ENCODE measurements around the gene RRP1. TPM values are rescaled to one million over a fixed set of nuclear protein-coding genes. Genes with fewer than 3 reads are reported as not detected.

RRP1 gene
- polyA plus RNA-seq, 1 of the 3 experiments (the other 2 are of a cell fraction) = 22.7 TPM

- Histone ChIP-seq H2AFZ (ENCODE audit: low read depth) (no peak overlapping the region), H4K20me1 (ENCODE audit: insufficient read depth) (no peaks in the 10 kb centered on the region), H3K79me2 (ENCODE audit: insufficient read depth) (no peaks in the 10 kb centered on the region), H3K4me2 (no peak overlapping the region), H3F3A (replicated peaks; ENCODE audit: insufficient read depth) (no peaks in the 10 kb centered on the region), H3K27me3 (ENCODE audit: insufficient read depth) (no peaks in the 10 kb centered on the region), H3K9me2 (no peaks in the 10 kb centered on the region), H3K36me3 (replicated peaks in 1 of 2; ENCODE audit: control insufficient read depth in 1 of 2, insufficient read depth in 2 of 2, low read length in 1 of 2) (peaks cover 0 to 63% of the 10 kb centered on the region in 2 experiments), H3K9me3 (no peaks in the 10 kb centered on the region), H3K4me1 (ENCODE audit: control insufficient read depth in 1 of 2, insufficient read depth in 2 of 2, low read depth in 1 of 2, low read length in 1 of 2) (no peaks in the 10 kb centered on the region), H3K9ac (no peak overlapping the region), H3K27ac (ENCODE audit: low read depth in 2 of 2, low read length in 1 of 2) (no peak overlapping the region), H3K4me3 (ENCODE audit: low read depth in 2 of 2, low read length in 1 of 2) (no peak overlapping the region)
- no peak for TF ChIP-seq NFIC (IDR thresholded peaks at IDR 0.05; ENCODE audit: borderline replicate concordance)
- no peak for TF ChIP-seq NRF1 (IDR thresholded peaks at IDR 0.05; ENCODE audit: low read depth, low read length)
- TF ChIP-seq, protein P1, sequence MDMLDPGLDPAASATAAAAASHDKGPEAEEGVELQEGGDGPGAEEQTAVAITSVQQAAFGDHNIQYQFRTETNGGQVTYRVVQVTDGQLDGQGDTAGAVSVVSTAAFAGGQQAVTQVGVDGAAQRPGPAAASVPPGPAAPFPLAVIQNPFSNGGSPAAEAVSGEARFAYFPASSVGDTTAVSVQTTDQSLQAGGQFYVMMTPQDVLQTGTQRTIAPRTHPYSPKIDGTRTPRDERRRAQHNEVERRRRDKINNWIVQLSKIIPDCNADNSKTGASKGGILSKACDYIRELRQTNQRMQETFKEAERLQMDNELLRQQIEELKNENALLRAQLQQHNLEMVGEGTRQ (IDR thresholded peaks at IDR 0.05; ENCODE audit: borderline replicate concordance, low read depth, low read length) = no peak
- no peak for TF ChIP-seq EP300 (IDR thresholded peaks at IDR 0.05; ENCODE audit: borderline replicate concordance in 1 of 2, low read depth in 1 of 2, low read length in 1 of 2)
- no peak for TF ChIP-seq SMC3 (IDR thresholded peaks at IDR 0.05; ENCODE audit: low read depth, low read length)
- TF ChIP-seq RFX5 (IDR thresholded peaks at IDR 0.05; ENCODE audit: low read length) = no peak
- TF ChIP-seq MAX (IDR thresholded peaks at IDR 0.05; ENCODE audit: low read depth) = no peak
- TF ChIP-seq RXRA (IDR thresholded peaks at IDR 0.05; ENCODE audit: borderline replicate concordance, low read depth) = no peak
- TF ChIP-seq RAD21 (IDR thresholded peaks at IDR 0.05; ENCODE audit: low read length) = no peak
- no peak for DNase-seq
- CTCF ChIA-PET = interaction anchor here (1.1 kb wide), 1 partner anchor 13 kb away, joined by 3 read pairs; no protein-coding TSS in a partner anchor
- POLR2A ChIA-PET = no interaction called here
- 92% methylated on average over 13 of the region's 14 CpGs for WGBS (ENCODE audit: low lambda C conversion rate)
These were observed 13.4 kb downstream of the RRP1 start for GRCh38 chr21:43802713-43803313.

GRCh38 chr21:43803558-43804300, 14.4 kb downstream of the RRP1 start:
- POLR2A ChIA-PET = no interaction called here
- no peak for TF ChIP-seq SIN3A (IDR thresholded peaks at IDR 0.05; ENCODE audit: borderline replicate concordance, low read depth, low read length)
- TF ChIP-seq RCOR1 (IDR thresholded peaks at IDR 0.05; ENCODE audit: low read length) = no peak
- no peak for TF ChIP-seq RXRA (IDR thresholded peaks at IDR 0.05; ENCODE audit: borderline replicate concordance, low read depth)
- TF ChIP-seq GATA2 (CRISPR knock-in tag; IDR thresholded peaks at IDR 0.05) = no peak
- no peak for TF ChIP-seq CHD2 (IDR thresholded peaks at IDR 0.05; ENCODE audit: low read length, partially characterized antibody)
- TF ChIP-seq EZH2phosphoT487 (IDR thresholded peaks at IDR 0.05; ENCODE audit: borderline replicate concordance, low read depth) = no peak
- TF ChIP-seq CTCF (IDR thresholded peaks at IDR 0.05) = no peak
- no peaks in the 10 kb centered on the region for H3F3A ChIP-seq (replicated peaks; ENCODE audit: insufficient read depth)
- H3K27ac ChIP-seq (ENCODE audit: low read depth in 2 of 2, low read length in 1 of 2) = no peak overlapping the region
- H3K9me3 ChIP-seq = no peaks in the 10 kb centered on the region
- no peak overlapping the region for H3K4me3 ChIP-seq (ENCODE audit: low read depth in 2 of 2, low read length in 1 of 2)
- no peak overlapping the region for H3K4me2 ChIP-seq
- no peaks in the 10 kb centered on the region for H4K20me1 ChIP-seq (ENCODE audit: insufficient read depth)
- H3K4me1 ChIP-seq (ENCODE audit: control insufficient read depth in 1 of 2, insufficient read depth in 2 of 2, low read depth in 1 of 2, low read length in 1 of 2) = no peaks in the 10 kb centered on the region
- H3K36me3 ChIP-seq (replicated peaks in 1 of 2; ENCODE audit: control insufficient read depth in 1 of 2, insufficient read depth in 2 of 2, low read length in 1 of 2) = peaks cover 0 to 55% of the 10 kb centered on the region in 2 experiments
- no peaks in the 10 kb centered on the region for H3K9me2 ChIP-seq
- WGBS (ENCODE audit: low lambda C conversion rate) = 94% methylated on average over 25 of the region's 33 CpGs
- CTCF ChIA-PET = interaction anchor here (1.1 kb wide), 1 partner anchor 14 kb away, joined by 3 read pairs; no protein-coding TSS in a partner anchor
- no peak overlapping the region for H3K9ac ChIP-seq
- H2AFZ ChIP-seq (ENCODE audit: low read depth) = no peak overlapping the region
- DNase-seq = no peak
- H3K27me3 ChIP-seq (ENCODE audit: insufficient read depth) = no peaks in the 10 kb centered on the region
- no peaks in the 10 kb centered on the region for H3K79me2 ChIP-seq (ENCODE audit: insufficient read depth)
